DOHH2 (cell line): Measurements from ENCODE around the gene PGBD2.

ENCODE experiments used
- CTCF ChIP-seq: fragments of 200-600 bp; sonication (generic); IDR thresholded peaks from one replicate; pipeline ENCODE4 v1.5.1; 2014; ENCODE audit warnings: antibody characterized with exemption, mild to moderate bottlenecking, low read depth, low read length; ENCODE audit not compliant: poor library complexity, severe bottlenecking
- EZH2phosphoT487 ChIP-seq: fragments of 200-600 bp; sonication (generic); IDR thresholded peaks from 2 replicates; pipeline ENCODE4 v1.6.1; 2017; ENCODE audit warnings: borderline replicate concordance, mild to moderate bottlenecking, antibody characterized with exemption, low read length, moderate library complexity, mixed read lengths

- no peak for TF ChIP-seq CTCF
- no peak for TF ChIP-seq EZH2phosphoT487
These were observed 44.4 kb upstream of the PGBD2 start for GRCh38 chr1:248861616-248862015.
